GM18868 (cell line): ENCODE measurements around the gene MTA1.

ENCODE experiments used
- ATAC-seq: cut with Tn5 transposase; IDR thresholded peaks from one replicate; pipeline ENCODE4 v1.9.1; 2021; ENCODE audit warnings: mild to moderate bottlenecking, moderate library complexity; ENCODE audit not compliant: unreplicated experiment

The MTA1 gene

DNA sequence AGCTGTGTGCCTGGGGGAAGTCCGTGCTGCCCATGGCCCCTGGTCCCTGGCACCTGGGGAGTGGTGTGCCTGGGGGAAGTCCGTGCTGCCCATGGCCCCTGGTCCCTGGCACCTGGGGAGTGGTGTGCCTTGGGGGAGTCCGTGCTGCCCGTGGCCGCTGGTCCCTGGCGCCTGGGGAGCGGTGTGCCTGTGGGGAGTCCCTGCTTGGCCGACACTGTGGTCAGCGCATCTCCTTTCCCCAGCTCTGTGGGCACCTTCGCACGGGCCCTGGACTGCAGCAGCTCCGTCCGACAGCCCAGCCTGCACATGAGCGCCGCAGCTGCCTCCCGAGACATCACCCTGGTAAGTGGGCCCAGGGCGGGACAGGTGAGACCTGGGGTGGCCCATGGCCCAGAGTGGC is 40.5 kb downstream of the MTA1 start:
- no peak for ATAC-seq

DNA sequence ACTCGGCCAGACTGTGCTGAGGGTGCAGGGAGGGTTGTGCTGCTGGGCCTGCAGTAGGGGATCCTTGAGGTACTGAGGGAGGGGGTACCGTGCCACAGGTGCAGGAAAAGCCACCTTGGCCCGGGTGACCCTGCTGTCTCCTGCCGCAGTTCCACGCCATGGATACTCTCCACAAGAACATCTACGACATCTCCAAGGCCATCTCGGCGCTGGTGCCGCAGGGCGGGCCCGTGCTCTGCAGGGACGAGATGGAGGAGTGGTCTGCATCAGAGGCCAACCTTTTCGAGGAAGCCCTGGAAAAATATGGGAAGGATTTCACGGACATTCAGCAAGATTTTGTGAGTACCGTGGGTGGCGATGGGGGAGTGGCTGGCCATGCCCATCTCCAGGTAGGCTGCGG is 41.0 kb downstream of the MTA1 start:
- no peak for ATAC-seq

DNA sequence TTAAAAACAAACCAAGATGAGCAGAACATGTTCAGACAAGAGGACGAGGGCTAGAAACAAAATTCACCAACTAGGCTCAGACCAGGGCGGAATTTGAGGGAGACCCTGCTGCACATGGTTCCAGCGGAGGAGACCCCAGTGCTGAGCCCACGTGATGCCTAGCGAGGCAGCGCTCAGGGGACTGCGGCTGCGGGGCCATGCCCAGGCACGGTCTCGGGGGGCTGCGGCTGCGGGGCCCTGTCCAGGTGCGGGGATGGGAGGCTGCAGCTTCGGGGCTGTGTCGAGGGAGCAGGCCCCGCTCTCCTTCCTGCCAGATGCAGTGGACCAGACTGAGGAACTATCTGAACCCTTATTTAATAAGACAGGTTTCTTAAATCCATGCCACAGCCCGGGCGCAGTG is 42.3 kb downstream of the MTA1 start:
- ATAC-seq: no peak

DNA sequence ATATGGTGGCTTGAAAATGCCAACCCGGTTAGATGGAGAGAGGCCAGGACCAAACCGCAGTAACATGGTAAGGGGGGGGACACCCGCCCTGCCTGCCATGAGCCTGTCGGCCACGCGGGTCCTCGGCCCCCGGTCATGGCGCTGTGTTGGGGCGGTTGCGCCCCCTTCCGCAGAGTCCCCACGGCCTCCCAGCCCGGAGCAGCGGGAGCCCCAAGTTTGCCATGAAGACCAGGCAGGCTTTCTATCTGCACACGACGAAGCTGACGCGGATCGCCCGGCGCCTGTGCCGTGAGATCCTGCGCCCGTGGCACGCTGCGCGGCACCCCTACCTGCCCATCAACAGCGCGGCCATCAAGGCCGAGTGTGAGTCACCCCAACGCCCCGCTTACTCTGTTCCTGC is 44.9 kb downstream of the MTA1 start:
- ATAC-seq: no peak

DNA sequence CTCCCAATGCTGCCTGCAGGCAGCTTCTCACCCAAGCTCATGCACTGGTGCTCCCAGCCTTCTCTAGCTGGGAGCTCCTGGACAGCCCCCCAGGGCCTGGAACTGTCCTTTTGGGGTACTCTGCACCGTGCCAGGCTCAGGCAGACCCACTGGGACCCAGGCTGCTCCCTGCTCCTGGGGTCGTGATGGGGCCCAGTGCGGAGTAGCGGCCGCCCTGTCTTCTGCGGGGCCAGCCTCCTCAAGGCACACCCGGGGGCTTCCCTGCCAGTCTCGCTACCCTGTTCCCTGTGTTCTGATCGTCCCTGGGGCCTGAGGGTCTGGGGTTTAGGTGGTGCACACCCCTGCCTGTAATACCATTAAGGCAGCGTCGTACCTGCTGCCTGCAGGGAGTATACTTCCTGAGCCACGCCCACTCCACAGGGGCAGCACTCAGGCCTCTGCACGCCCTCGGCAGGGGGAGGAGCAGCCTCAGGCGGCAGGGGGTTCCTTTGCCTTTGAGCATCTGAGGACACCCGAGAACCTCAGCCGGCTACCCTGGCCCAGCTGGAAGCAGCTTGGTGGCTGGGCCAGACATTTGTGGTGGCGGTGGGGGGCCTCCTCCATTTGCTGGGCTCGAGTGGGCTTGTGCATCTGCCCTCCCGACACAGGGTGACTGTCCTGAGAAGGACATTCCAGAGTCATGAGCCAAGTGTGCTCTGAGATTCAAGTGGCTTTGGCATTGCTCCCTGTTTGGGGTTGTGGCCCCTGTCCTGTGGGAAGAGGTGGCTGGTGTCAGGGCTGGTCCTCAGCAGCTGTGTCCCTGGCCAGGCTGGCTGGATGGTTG is 45.8 kb downstream of the MTA1 start:
- ATAC-seq: no peak

DNA sequence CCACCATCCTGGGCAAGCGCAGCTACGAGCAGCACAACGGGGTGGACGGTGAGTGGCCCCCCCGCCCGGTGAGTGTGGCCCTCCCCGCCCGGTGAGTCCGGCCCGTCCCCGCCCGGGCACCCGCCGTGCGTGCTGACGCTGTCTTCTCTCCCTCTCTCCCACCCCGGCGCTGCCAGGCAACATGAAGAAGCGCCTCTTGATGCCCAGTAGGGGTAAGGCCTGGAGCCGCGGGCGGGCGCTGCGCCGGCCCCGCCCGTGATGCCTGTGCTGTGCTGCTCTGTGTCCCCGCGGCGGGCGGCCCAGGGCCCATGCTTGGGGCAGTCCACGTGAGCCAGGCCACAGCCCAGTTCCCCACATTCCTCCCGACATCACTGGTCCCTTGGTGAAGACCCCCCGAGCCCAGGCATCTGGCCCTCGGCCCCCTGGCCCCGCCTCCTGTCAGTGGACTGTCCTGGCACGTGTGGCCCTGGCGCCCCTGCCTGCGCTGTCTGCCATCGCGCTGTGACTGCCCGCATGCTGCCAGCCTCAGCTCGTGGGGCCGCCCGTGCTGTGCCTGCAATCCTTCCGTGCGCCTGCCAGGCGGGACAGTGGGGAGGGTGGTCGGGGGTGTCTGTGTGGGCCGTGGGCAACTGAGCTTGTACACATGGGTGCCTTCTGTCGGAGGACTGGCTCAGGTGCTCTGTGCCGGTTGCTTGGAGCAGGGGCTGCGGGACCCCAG is 47.1 kb downstream of the MTA1 start:
- no peak for ATAC-seq

DNA sequence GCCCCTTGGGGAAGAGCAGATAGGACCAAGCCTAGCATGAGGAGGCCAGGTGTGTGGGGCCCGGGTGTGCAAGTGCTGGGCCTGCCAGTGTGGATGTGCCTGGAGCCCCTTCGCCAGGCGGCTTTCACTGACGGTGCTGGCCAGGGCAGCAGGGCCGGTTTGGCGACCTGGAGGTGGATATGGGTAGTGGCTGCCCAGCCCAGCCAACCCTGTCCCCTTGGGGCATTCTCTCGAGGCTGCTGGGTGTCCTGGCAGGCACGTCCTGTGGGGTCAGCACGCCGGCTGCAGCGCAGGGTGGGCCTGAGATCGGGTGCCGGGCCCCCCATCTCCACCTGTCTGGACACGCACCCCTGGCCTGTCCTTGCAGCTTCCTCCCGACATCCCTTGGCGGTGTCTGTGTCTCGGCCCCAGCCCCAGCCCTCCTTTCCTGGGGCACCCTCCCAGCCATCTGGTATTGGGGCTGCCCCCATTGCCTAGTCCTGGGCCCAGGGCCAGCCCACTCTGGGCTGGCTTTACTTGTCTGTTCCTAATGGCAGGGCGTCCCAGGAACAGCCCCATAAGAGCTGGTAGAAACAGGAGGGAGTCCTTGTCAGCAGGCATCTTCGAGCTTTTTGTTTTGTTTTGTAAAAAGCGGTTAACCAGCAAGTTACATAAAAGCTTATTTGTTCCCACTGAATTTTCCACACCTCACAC is 47.8 kb downstream of the MTA1 start:
- ATAC-seq: no peak

DNA sequence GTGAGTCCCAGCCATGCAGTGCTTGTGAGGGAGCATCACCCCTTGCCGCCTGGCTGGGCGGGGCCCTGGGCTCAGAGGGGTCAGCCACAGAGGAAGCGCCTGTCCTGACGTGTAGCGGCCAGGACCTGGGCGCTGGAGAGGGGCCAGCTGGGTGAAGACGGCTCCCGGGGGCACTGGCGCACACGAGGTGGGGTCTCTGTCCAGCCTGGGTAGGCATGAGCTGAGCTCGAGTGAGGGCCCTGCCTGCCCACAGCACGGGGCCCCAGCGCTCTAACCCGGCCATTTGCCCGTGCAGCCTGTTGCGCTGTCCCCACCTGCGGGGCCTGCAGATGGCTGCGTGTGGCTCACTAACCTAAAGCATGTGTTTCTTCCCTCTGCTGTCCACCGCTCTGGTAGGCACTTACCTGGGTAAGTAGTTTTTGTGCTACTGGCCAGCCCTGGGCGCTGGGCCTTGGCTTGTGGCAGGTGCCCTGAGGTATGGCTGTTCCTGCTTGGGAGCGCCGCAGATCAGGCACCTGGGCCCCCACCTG is 48.4 kb downstream of the MTA1 start:
- ATAC-seq: no peak

DNA sequence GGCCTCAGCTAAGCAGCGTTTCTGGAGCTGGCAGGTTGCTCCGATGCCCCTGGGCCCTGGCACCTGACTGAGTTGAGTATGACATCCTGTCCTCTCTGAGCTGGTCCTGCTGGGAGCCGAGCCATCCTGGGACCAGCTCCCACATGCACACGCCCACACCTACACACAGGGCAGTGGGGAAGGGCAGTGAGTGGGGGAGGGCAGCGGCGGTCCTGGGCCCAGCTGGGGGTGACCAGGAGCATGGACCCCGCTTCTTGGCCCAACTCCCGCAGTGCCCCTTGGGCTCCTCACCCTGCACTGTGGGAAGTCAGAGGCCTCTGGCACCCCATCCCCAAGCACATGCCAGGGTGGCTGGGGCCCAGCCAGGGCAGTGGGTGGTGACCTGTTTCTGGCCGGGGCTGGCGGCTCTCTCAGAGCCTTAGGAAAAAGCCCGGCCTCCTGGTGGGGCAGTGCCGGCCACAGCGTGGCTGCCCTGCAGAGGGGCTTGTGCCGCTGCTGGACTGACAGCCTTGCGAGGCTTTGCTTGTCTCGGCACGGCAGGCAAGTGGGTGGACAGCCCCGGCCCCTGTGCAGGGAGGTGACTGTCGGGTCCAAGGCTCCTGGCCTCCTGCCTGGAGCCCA is 49.1 kb downstream of the MTA1 start:
- no peak for ATAC-seq

DNA sequence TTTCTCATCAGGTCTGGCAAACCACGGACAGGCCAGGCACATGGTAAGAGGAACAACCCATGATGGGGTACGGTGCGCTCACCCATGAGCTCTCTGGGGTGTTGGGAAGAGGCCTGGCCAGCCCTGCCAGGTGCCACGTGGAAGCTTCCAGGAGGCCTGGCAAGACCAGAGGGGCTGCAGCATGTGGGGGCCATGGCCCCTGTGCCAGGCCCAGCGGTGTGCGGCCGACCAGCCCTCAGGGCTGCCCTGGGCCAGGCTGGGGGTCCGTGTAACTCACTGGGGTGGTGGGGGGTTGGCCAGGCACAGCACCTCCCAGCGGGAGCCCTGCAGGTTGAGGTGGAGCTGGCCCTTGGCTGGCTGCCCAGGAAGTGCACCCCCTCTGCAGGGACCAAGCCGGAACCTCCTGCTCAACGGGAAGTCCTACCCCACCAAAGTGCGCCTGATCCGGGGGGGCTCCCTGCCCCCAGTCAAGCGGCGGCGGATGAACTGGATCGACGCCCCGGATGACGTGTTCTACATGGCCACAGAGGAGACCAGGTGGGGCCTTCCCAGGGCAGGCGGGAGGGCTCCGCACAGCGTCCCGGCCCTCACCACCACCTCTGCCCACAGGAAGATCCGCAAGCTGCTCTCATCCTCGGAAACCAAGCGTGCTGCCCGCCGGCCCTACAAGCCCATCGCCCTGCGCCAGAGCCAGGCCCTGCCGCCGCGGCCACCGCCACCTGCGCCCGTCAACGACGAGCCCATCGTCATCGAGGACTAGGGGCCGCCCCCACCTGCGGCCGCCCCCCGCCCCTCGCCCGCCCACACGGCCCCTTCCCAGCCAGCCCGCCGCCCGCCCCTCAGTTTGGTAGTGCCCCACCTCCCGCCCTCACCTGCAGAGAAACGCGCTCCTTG is 50.1 kb downstream of the MTA1 start:
- no peak for ATAC-seq

DNA sequence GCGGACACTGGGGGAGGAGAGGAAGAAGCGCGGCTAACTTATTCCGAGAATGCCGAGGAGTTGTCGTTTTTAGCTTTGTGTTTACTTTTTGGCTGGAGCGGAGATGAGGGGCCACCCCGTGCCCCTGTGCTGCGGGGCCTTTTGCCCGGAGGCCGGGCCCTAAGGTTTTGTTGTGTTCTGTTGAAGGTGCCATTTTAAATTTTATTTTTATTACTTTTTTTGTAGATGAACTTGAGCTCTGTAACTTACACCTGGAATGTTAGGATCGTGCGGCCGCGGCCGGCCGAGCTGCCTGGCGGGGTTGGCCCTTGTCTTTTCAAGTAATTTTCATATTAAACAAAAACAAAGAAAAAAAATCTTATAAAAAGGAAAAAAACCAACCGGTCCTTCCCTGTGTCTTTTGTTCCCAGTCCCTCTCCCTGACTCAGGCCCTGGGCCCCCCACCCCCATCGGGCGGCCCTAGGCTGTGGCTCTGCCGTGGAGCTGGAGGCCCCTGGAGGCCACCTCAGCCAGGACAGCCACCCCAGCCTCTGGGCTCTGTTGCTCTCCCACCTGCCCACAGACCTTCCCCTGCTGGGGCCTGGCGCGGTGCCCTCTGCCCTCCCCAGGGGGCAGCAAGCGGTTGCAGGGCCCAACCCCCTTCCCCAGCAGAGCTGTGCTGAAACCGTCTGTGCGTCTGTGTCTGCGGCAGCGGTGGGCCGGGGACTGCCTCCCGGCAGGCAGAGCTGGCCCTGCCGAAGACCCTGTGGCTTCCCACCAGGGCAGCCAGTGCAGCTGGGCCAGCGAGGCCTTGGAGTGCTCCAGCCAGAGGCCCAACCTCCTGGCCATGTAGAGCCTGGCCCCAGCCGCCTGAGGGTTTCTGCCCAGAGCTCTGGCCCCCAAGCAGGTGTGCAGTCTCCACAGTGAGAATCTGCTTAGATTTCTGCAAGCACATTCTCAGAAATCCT is 51.0 kb downstream of the MTA1 start:
- ATAC-seq: no peak

DNA sequence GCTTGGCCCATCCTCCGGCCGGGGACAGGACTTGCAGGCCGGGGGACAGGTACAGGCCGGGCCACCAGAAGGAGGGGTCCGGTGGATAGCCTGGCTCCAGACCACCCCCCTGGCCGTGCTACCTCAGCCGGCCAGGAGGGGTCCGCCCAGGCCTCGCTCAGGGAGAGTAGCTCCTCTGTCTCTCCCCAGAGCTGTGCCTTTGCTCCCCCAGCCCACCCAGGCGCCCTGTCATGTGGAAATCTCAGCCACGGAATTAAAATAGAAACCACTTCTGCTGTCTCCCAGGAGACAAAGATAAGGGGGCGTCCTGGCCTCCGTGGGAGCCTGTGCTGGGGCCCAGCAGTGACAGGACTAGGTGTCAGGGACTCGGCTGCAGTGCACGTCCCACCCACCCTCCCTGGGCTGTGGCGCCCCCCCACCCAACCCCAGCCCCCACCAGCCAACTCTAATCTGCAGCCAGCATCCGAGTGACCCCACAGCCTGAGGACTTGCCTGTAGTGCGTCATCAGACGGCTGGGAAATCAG is 51.7 kb downstream of the MTA1 start:
- ATAC-seq: no peak

DNA sequence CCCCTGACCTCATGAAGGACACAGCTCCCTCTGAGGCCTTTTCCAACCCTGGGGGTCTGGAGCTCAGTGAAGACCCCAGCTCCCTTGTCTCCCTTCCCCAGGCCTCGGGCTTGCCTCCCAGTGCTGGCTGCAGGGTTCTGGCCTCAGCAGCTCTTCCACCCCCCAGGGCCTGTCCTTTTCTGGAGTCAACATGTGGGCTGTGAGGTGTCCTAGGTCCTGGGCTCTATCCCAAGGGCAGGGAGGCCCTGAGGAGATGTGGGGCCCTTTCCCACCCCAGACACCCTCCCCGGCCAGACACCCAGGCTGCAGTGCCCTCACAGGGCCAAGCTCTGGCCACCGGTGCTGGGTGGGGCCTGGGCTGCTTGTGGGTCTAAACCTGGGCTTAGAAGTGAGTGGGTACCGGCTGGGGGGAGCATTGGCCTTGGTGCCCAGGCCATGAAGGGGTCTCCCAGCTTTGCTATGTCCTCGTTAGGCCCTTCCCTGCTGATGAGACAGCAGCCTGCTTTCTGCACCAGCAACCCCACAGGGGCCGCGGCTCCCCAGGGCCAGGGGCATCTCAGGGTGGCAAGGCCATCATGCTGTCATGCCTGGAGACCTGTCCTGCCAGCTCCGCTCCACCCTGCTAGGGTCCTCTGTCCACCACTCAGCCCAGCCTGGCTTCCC is 52.3 kb downstream of the MTA1 start:
- no peak for ATAC-seq

DNA sequence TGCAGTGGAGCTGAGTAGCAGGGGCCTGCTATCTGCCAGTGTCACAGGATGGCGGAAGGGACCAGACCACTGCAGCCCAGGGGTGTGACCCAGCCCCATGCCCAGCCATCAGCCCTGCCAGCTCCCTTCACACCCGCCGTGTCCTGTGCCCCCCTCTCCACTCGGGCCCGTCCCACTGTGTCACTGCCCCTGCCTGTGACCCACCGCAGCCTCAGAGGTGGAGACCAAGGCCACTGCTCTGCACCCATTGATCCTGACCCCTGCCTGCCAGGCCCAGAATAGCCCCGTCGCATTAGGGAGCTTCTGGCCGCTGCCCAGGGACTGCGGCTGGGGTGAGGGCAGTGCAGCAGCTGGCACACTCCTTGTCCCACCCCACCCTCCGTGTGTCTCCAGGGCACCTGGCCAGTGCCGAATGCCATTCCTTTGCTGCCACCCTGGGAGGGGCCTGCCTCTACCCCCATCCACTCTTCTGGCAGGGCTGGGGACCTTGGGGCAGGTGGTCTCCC is 52.9 kb downstream of the MTA1 start:
- no peak for ATAC-seq

DNA sequence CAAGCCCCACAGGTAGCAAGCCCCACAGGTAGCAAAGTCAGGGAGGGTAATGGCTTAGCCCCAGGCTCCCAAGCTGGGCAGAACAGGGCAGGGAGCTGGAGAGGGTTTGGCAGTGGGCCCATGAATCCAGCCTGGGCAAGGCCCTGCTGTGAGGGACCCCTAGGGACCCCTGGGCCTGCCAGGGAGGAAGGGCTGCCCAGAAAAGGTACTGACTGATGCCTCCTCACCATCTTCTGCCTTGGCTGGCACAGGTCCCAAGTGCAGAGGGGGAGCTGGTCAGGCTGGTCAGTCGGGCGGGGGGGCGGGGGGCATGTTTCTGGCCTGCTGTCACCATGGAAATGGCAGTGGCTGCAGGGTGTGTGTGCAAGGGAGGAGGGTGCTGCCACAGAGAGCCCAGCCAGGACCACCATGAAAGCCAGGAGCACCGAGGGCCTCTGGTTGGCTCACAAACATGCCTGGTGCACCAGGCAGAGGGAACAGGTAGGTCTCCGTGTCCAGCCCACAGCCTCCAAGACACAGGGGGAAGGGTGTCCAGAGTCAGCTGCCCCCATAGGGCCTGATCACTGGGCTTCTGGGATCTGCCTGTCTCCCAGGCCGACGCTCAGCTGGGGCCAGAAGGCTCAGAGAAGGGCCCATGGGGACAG is 53.5 kb downstream of the MTA1 start:
- no peak for ATAC-seq

DNA sequence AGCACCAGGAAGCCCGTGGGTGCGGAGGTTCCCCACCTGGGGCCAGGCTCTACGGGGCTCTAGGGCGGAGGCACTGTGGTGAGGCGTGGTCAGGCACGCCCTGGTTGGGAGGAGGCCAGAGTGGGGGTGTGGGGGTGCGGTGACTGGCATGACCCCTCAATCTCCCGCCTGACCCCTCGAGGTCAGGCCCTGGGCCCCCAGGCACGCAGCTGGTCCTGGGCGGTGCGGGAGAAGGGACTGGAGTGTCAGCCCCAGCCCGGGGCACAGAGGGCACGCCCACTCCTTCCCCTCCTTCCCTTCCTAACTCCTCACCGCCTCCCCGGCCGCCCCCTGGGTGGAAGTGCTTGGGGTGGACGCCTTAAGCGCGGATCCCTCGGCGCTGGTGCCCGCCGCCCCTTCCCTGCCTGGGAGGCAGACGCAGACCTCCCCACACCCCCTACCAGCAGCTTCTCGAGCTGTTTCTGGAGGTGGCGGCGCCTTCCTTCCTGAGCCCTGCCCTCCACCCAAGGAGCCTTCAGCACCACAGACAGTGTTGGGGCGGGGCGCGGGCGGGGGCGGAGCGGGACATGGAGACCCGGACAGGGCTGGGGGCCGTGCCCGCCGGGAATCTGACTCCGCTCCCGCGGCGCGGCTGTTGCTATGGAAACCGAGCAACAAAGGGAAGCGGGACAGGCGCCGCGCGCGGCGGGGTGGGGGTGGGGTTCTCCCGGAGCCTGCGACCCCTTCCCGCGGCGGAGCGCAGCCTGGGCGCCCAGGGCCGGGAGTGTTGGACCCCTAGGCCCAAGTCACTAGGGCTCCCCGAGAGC is 54.3 kb downstream of the MTA1 start:
- no peak for ATAC-seq
